Mucosa of stomach (tissue), 1 donor: ENCODE data around the gene ANGPTL2.

Experiments
- H3K27me3 ChIP-seq: one replicate; pipeline ENCODE4 v1.7.0; 2013; ENCODE audit warnings: mild to moderate bottlenecking, low read length; ENCODE audit not compliant: control insufficient read depth, insufficient read depth
- H3K36me3 ChIP-seq: one replicate; pipeline ENCODE4 v1.7.0; 2013; ENCODE audit warnings: low read length; ENCODE audit not compliant: control insufficient read depth, insufficient read depth
- H3K4me1 ChIP-seq: one replicate; pipeline ENCODE4 v1.7.0; 2013; ENCODE audit warnings: mild to moderate bottlenecking, low read length; ENCODE audit not compliant: control insufficient read depth, insufficient read depth
- H3K4me3 ChIP-seq: one replicate; pipeline ENCODE4 v1.7.0; 2013; ENCODE audit warnings: low read length
- H3K9ac ChIP-seq: one replicate; pipeline ENCODE4 v1.7.0; 2013; ENCODE audit warnings: mild to moderate bottlenecking, low read length, moderate library complexity
- H3K9me3 ChIP-seq: one replicate; pipeline ENCODE4 v1.7.0; 2013; ENCODE audit warnings: mild to moderate bottlenecking, low read length, moderate library complexity; ENCODE audit not compliant: control insufficient read depth
- donor health status: Pancreatic carcinoma.

ANGPTL2 gene

GRCh38 chr9:127139775-127140174, 17.3 kb upstream of the ANGPTL2 start:
- no peaks in the 10 kb centered on the region for H3K4me1 ChIP-seq
- no peaks in the 10 kb centered on the region for H3K36me3 ChIP-seq

GRCh38 chr9:127139071-127139731, 16.8 kb upstream of the ANGPTL2 start:
- peaks cover 3% of the 10 kb centered on the region for H3K4me1 ChIP-seq
- H3K27me3 ChIP-seq: no peaks in the 10 kb centered on the region
- no peaks in the 10 kb centered on the region for H3K9me3 ChIP-seq
- H3K4me3 ChIP-seq: no peak overlapping the region
- H3K36me3 ChIP-seq: no peaks in the 10 kb centered on the region
- no peak overlapping the region for H3K9ac ChIP-seq

More at GRCh38 chr9:127139775-127140174, 17.3 kb upstream of the ANGPTL2 start:
- Histone ChIP-seq H3K9me3 (no peaks in the 10 kb centered on the region), H3K27me3 (no peaks in the 10 kb centered on the region), H3K9ac (no peak overlapping the region), H3K4me3 (no peak overlapping the region)

DNA sequence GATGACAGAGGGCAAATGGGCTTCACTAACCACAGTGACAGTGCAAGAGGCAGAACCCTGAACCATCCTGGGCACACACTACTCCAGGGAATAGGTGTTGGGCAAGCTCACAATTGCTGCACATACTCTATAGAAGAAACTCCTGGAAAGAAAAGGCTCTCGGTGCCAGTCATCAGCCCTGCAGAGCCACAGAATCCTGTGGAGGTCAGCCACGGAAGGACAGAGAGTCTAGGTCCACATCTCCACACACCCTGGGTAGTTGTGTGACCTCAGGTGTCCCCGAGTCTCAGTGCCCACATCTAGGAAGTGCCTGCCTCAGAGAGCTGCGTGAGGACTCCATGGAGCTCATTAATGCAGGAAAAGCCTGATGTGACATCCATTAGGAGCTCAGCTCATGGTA, 16.0 kb upstream of the ANGPTL2 start:
- Histone ChIP-seq H3K9me3 (no peaks in the 10 kb centered on the region), H3K4me1 (peaks cover 10% of the 10 kb centered on the region), H3K36me3 (no peaks in the 10 kb centered on the region), H3K27me3 (no peaks in the 10 kb centered on the region), H3K9ac (no peak overlapping the region), H3K4me3 (no peak overlapping the region)

DNA sequence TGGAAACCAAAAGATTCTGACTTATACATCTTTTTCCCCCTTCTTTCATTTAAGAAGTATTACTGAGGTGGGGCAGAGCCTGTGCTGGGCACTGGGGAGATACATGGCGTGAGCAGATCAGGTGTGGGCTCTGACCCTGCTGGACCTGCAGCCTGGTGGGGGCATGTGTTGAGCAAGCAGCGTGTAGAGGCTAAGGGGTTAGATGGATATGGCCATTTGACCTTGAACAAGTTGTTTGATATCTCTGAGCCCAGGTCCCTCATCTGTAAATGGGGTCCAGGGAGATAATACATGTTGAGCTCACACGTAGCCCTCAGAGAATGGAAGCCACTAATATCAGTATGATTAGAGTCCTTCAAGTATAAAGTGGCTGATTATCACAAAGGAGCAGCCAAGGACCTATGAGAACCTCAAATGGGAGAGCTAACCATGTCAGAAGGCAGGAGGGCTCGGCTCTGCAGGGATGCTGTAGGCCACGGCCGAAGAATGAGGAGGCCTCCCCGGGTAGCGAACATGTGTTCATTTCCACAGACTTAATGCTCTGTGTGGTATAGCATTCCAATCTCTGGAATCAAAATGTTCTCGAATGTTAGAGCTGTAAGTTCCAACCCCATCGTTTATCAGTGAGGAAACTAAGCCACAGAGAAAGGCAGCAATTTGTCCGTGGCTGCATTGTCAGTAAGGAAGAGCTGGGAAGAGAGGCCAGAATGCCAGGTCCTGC, 15.4 kb upstream of the ANGPTL2 start:
- Histone ChIP-seq H3K27me3 (no peaks in the 10 kb centered on the region), H3K4me1 (peaks cover 16% of the 10 kb centered on the region), H3K9ac (no peak overlapping the region), H3K9me3 (no peaks in the 10 kb centered on the region), H3K4me3 (no peak overlapping the region), H3K36me3 (no peaks in the 10 kb centered on the region)

- no peaks in the 10 kb centered on the region for H3K36me3 ChIP-seq
- no peaks in the 10 kb centered on the region for H3K9me3 ChIP-seq
- H3K4me3 ChIP-seq: no peak overlapping the region
- no peak overlapping the region for H3K9ac ChIP-seq
- peaks cover 23% of the 10 kb centered on the region for H3K4me1 ChIP-seq
- no peaks in the 10 kb centered on the region for H3K27me3 ChIP-seq
Measured at GRCh38 chr9:127136880-127137639, 14.6 kb upstream of the ANGPTL2 start.

- no peak overlapping the region for H3K4me3 ChIP-seq
- H3K27me3 ChIP-seq: no peaks in the 10 kb centered on the region
- H3K9me3 ChIP-seq: no peaks in the 10 kb centered on the region
- peaks cover 31% of the 10 kb centered on the region for H3K4me1 ChIP-seq
- no peaks in the 10 kb centered on the region for H3K36me3 ChIP-seq
- H3K9ac ChIP-seq: no peak overlapping the region
Measured at GRCh38 chr9:127136081-127136879, 13.8 kb upstream of the ANGPTL2 start.

DNA sequence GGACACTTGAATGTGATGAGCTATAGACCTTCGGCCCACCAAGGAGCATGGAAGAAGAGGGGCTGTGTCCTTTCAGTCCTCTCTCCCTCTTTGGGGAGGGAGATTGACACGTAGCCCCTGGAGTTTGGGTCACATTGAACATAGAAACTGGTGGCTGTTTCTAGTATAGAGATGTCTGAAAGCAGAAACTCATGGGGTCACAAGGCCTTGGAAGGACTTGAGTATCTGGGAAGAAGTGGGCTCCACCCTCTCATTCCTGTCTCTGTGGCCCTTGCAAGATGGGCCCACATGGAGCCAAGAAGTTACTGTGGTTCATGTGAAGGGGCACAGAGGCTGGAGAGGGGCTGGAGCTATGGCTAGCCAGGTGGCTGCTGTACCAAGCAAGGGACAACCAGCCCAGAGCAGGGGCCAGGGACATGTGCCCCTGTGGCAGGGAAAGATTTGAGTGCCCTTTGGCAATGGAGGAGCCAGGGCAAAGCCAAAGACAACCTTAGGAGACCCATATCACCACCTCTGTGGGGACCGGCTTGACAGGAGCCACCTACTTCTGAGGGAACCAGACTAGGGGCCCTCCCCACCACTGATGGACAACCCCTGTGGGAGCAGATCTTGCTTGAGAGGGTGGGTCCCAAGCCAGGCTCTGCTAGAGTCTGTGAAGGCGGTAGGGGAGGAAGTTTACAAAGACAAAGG, 12.8 kb upstream of the ANGPTL2 start:
- no peaks in the 10 kb centered on the region for H3K9me3 ChIP-seq
- no peak overlapping the region for H3K4me3 ChIP-seq
- H3K27me3 ChIP-seq: no peaks in the 10 kb centered on the region
- H3K36me3 ChIP-seq: no peaks in the 10 kb centered on the region
- H3K9ac ChIP-seq: peak overlapping the region; percentile 30
- H3K4me1 ChIP-seq: peaks cover 41% of the 10 kb centered on the region

DNA sequence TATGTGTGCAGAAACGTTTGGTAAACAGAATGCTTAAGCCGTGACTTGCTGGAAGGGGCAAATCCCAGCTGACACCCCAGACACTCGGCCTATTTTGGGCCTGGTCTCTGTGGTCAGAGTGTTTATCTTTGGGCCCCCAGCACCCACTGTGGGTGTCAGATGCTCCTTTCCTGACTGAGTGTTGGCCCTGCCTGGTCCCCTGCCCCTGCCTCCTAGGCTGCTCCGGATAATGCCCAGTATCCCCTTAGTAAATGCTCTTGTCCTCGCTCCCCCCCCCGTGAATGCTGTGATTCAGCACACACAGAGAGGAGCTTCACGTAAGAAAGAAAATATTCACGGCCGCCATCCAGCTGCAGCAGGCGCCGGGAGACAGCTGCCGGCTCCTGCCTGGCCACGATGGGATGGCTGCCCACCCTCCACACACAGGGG, 11.3 kb upstream of the ANGPTL2 start:
- no peak overlapping the region for H3K4me3 ChIP-seq
- no peaks in the 10 kb centered on the region for H3K27me3 ChIP-seq
- no peaks in the 10 kb centered on the region for H3K9me3 ChIP-seq
- H3K4me1 ChIP-seq: peaks cover 54% of the 10 kb centered on the region
- H3K9ac ChIP-seq: peak overlapping the region; percentile 35
- no peaks in the 10 kb centered on the region for H3K36me3 ChIP-seq

DNA sequence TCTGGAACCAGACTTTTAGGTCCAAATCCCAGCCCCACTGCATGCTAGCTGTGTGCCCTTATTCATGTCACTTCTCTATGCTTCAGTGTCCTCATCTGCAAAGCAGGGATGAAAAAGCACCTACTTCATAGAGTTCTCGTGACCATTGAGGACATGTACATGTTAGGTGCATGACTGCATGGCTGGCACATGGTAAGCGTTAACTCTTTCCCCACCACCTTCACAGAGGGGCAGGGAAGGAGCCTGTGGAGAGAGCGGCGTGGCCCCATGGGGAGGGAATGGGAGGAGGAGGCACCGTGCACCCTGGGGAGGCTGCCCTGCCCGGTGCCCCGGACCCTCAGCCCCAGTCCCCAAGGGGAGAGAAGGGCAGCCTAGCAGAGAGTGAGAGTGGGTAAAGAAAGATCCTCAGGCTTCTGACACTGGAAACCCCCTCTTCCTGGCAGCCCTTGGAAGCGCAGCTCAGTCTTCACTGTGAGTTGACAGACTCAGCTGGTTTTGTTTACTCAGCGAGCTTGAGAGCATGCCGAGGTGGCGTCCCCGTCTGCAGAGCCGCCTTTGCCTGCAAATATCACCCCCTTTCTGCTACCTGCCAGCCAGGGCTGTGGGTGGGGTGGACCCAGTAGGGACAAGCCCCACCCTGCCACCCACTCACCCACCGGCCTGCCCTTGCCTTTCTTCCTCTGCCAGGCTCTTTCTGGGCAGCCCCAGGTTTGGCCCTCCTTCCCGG, 10.6 kb upstream of the ANGPTL2 start:
- Histone ChIP-seq H3K27me3 (no peaks in the 10 kb centered on the region), H3K9ac (peak overlapping the region; percentile 35), H3K4me3 (no peak overlapping the region), H3K36me3 (no peaks in the 10 kb centered on the region), H3K4me1 (peaks cover 59% of the 10 kb centered on the region), H3K9me3 (no peaks in the 10 kb centered on the region)

GRCh38 chr9:127132375-127132774, 9.9 kb upstream of the ANGPTL2 start:
- H3K4me1 ChIP-seq: peaks cover 59% of the 10 kb centered on the region
- H3K27me3 ChIP-seq: no peaks in the 10 kb centered on the region
- no peaks in the 10 kb centered on the region for H3K9me3 ChIP-seq
- no peak overlapping the region for H3K9ac ChIP-seq
- H3K4me3 ChIP-seq: no peak overlapping the region
- no peaks in the 10 kb centered on the region for H3K36me3 ChIP-seq

GRCh38 chr9:127131871-127132270, 9.4 kb upstream of the ANGPTL2 start:
- peaks cover 59% of the 10 kb centered on the region for H3K4me1 ChIP-seq
- no peaks in the 10 kb centered on the region for H3K9me3 ChIP-seq
- H3K9ac ChIP-seq: no peak overlapping the region
- H3K4me3 ChIP-seq: no peak overlapping the region
- H3K27me3 ChIP-seq: no peaks in the 10 kb centered on the region
- no peaks in the 10 kb centered on the region for H3K36me3 ChIP-seq
